H1 (cell line): ENCODE measurements around the gene NFIA. TPM values are rescaled to one million over a fixed set of nuclear protein-coding genes. Genes with fewer than 3 reads are reported as not detected.

Experiments used
- EP300 ChIP-seq, 2 experiments: IDR thresholded peaks; 1 replicate in 1 of 2; 2 replicates in 1 of 2; pipeline ENCODE4 v1.6.1; 2011 to 2012; ENCODE audit warnings: low read depth in 2 of 2, low read length in 2 of 2, mild to moderate bottlenecking in 2 of 2, borderline replicate concordance in 1 of 2, inconsistent platforms in 1 of 2, moderate library complexity in 1 of 2
- SRF ChIP-seq: IDR thresholded peaks from 2 replicates; pipeline ENCODE4 v1.6.1; 2011; ENCODE audit warnings: mild to moderate bottlenecking, low read depth, low read length, moderate library complexity
- TAF7 ChIP-seq: optimal IDR thresholded peaks from 2 replicates; pipeline ENCODE3; 2011; ENCODE audit warnings: low read depth, mild to moderate bottlenecking, inconsistent platforms, low read length, moderate library complexity, borderline replicate concordance
- polyA plus RNA-seq, 7 experiments: library from polyadenylated mRNA; depleted of rRNA in 3 of 7; stranded (reverse) in 5 of 7; unstranded in 2 of 7; fragments of >200 nt in 5 of 7; fragments of 200-250 nt in 2 of 7; gene quantifications; 1 replicate in 5 of 7; 2 replicates in 1 of 7; 4 replicates in 1 of 7; pipeline versions ENCODE4 v1.2.1 to v1.2.3, GENCODE V29; 2011 to 2013; ENCODE audit warnings: missing spikeins in 2 of 7, mixed read lengths in 2 of 7
- total RNA-seq: library from RNA; stranded (reverse); fragmentation: NEBNext Ultra II Directional; extraction: Animal tissue kit (Norgen Biotek cat#: 25700); gene quantifications from 2 replicates; pipeline ENCODE4 v1.2.1, GENCODE V29; 2021

NFIA gene
- total and polyA plus RNA-seq, 2 of the 8 experiments (the other 6 are each of a cell fraction or from before 2014, with no cell fraction given), result 1.8 to 2.3 TPM

GRCh38 chr1:61370177-61370912 is 288.0 kb downstream of the NFIA start (continued):
- TF ChIP-seq TAF7 (no peak), SRF (no peak), EP300 (IDR thresholded peaks at IDR 0.05; ENCODE audit: borderline replicate concordance in 1 of 2, low read depth in 2 of 2, low read length in 2 of 2) (no peak)
